NCI-H524 treated with DMSO at 0.1 percent for 48 hours (cell line): ENCODE data around the gene HNRNPCL4.
"Not testable (repeated sequence)": the region's sequence is repeated elsewhere in the genome, so short reads cannot be mapped to it uniquely, and the experiment has no call there.

ENCODE experiments used
- DNase-seq: peaks from one replicate; lab custom pipeline; 2025; lab: John Stamatoyannopoulos, UW

Gene HNRNPCL4

GRCh38 chr1:13165531-13165930 is at the start of gene HNRNPCL4:
Gene HNRNPCL4, minus strand, starts transcription at chr1:13165631. Its CDS starts 164 bp downstream, at chr1:13165467.
- DNase-seq, result not testable (repeated sequence)

DNA sequence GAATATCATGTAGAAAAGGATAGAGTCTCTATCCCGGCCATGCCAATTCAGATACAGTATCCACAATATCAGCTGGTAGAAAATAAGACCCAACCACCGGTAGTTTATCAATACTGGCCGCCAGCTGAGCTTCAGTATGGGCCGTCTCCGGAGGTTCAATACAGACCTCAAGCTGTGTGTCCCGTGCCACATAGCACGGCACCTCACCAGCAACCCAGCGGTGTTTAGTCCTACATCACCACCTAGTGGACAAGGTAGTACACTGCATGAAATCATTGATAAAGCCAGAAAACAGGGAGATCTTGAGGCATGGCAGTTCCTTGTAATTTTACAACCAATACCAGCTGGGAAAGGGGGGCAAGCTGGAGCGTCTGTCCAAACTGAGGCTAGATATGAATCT is 43.3 kb upstream of the HNRNPCL4 start:
- DNase-seq, result not testable (repeated sequence)

- DNase-seq, result not testable (repeated sequence)
These were observed 35.9 kb upstream of the HNRNPCL4 start, which contains the start of gene PRAMEF13 for GRCh38 chr1:13201309-13201708. Gene PRAMEF13, minus strand, starts transcription at chr1:13201409. Its CDS starts 1,820 bp downstream, at chr1:13199589.

GRCh38 chr1:13171548-13171947 is 6.1 kb upstream of the HNRNPCL4 start, which contains the start of gene PRAMEF9:
Gene PRAMEF9, plus strand, starts transcription at chr1:13171848. Its CDS starts 3,433 bp downstream, at chr1:13175281.
- DNase-seq, result not testable (repeated sequence)

GRCh38 chr1:13155909-13156308 is 9.5 kb downstream of the HNRNPCL4 start, which contains the start of gene PRAMEF26:
Gene PRAMEF26, minus strand, starts transcription at chr1:13156009. Its CDS starts 2,914 bp downstream, at chr1:13153095.
- not testable (repeated sequence) for DNase-seq

DNA sequence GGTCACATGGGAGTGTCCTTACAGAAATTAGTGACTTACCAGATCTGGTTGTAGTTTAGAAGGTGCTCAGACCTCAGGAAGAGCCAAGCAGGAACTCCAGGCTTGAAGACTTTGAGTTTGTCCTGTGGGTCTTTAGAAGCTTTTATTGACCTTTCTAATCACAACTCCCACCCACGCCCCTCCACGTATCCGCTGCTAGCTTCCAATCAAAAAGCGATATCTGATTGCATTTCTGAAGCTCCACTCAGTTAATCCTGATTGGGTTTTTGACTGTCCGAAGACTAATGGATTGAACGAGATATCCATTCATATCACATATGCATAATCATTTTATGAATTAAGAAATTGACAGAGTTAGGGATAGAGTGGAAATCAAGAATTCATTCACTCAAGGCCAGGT is 48.7 kb downstream of the HNRNPCL4 start, which contains the start of gene HNRNPCL2:
Gene HNRNPCL2, minus strand, starts transcription at position 101 of the 400 bp plus-strand sequence. CDS start 454 bp downstream, outside the sequence.
- not testable (repeated sequence) for DNase-seq
